Parathyroid adenoma (tissue), 2 donors: ENCODE results near the gene HMCN1.

Experiments
- H2AFZ ChIP-seq: fragments of 300-600 bp; sonication (generic); one replicate; pipeline ENCODE4 v1.7.0; 2017; ENCODE audit warnings: antibody characterized with exemption, mild to moderate bottlenecking
- H3K27ac ChIP-seq: fragments of 300-600 bp; sonication (generic); one replicate; pipeline ENCODE4 v1.7.0; 2017
- H3K27me3 ChIP-seq: fragments of 300-600 bp; sonication (generic); one replicate; pipeline ENCODE4 v1.7.0; 2017; ENCODE audit warnings: low read length; ENCODE audit not compliant: control insufficient read depth, insufficient read depth
- H3K36me3 ChIP-seq: fragments of 300-600 bp; sonication (generic); one replicate; pipeline ENCODE4 v1.7.0; 2017; ENCODE audit warnings: low read length; ENCODE audit not compliant: control insufficient read depth, insufficient read depth
- H3K4me1 ChIP-seq: fragments of 300-600 bp; sonication (generic); one replicate; pipeline ENCODE4 v1.7.0; 2017; ENCODE audit warnings: control low read depth
- H3K4me2 ChIP-seq: fragments of 300-600 bp; sonication (generic); one replicate; pipeline ENCODE4 v1.7.0; 2017; ENCODE audit warnings: low read length
- H3K4me3 ChIP-seq: fragments of 300-600 bp; sonication (generic); one replicate; pipeline ENCODE4 v1.7.0; 2017; ENCODE audit warnings: low read depth, low read length
- H3K79me2 ChIP-seq: fragments of 300-600 bp; sonication (generic); one replicate; pipeline ENCODE4 v1.7.0; 2017; ENCODE audit warnings: control low read depth
- H3K9ac ChIP-seq: fragments of 300-600 bp; sonication (generic); one replicate; pipeline ENCODE4 v1.7.0; 2017; ENCODE audit warnings: mild to moderate bottlenecking
- H3K9me3 ChIP-seq: fragments of 300-600 bp; sonication (generic); one replicate; pipeline ENCODE4 v1.7.0; 2017; ENCODE audit warnings: low read length; ENCODE audit not compliant: control insufficient read depth
- TF ChIP-seq, protein P1 (sequence below): fragments of 300-600 bp; sonication (generic); IDR thresholded peaks from one replicate; pipeline ENCODE4 v1.7.0; 2017; ENCODE audit warnings: antibody characterized with exemption, mild to moderate bottlenecking
- donor health status: primary hyperparathyroidism.

Gene HMCN1

DNA sequence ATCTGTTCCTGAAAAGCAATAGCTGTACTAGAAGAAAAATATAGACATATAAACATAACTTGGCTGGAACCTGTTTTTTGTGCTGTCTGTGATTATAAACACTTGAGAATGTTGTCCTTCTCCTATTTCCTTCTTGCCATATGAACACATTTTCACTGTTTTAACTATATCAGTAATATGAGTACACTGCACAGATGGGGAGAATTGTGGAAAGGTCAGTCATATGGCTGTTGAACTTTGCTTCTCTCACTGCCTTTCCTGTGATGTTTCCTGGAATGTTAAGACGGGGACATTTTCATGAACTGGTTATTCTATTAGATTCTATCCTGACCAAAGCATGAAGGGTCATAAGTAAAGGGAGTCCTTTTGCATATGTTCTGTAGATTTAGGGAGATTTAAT is 24.9 kb downstream of the HMCN1 start:
- Histone ChIP-seq H3K36me3 (no peaks in the 10 kb centered on the region), H3K4me2 (no peak overlapping the region), H3K27me3 (no peaks in the 10 kb centered on the region), H3K4me1 (no peaks in the 10 kb centered on the region), H3K27ac (no peak overlapping the region), H3K4me3 (no peak overlapping the region), H3K9me3 (no peaks in the 10 kb centered on the region), H2AFZ (no peak overlapping the region), H3K79me2 (no peaks in the 10 kb centered on the region), H3K9ac (no peak overlapping the region)
- TF ChIP-seq, protein P1, sequence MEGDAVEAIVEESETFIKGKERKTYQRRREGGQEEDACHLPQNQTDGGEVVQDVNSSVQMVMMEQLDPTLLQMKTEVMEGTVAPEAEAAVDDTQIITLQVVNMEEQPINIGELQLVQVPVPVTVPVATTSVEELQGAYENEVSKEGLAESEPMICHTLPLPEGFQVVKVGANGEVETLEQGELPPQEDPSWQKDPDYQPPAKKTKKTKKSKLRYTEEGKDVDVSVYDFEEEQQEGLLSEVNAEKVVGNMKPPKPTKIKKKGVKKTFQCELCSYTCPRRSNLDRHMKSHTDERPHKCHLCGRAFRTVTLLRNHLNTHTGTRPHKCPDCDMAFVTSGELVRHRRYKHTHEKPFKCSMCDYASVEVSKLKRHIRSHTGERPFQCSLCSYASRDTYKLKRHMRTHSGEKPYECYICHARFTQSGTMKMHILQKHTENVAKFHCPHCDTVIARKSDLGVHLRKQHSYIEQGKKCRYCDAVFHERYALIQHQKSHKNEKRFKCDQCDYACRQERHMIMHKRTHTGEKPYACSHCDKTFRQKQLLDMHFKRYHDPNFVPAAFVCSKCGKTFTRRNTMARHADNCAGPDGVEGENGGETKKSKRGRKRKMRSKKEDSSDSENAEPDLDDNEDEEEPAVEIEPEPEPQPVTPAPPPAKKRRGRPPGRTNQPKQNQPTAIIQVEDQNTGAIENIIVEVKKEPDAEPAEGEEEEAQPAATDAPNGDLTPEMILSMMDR, result no peak

DNA sequence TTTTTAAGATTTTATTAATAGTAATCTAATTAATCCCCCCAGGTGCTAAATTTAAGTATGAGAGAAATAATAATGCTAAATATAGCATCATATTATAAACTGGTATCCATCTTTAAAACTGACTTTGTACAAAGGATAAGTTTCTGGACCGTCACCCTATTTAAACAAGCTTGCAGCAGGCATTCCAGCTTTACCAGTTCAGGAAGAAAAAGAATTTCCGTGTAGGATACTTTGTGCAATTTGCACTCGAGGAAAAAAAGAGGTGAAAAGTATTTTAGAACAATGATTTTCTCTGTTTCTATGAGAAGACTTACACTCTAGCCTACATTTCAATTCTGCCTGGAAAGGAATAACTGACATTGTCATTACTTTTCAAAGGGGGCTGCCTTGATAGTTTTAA is 27.6 kb downstream of the HMCN1 start:
- no peaks in the 10 kb centered on the region for H3K9me3 ChIP-seq
- H2AFZ ChIP-seq, result no peak overlapping the region
- H3K27me3 ChIP-seq, result no peaks in the 10 kb centered on the region
- no peak overlapping the region for H3K9ac ChIP-seq
- no peak overlapping the region for H3K27ac ChIP-seq
- no peaks in the 10 kb centered on the region for H3K36me3 ChIP-seq
- H3K79me2 ChIP-seq, result no peaks in the 10 kb centered on the region
- H3K4me1 ChIP-seq, result no peaks in the 10 kb centered on the region
- H3K4me2 ChIP-seq, result no peak overlapping the region
- TF ChIP-seq, protein P1, result no peak
- H3K4me3 ChIP-seq, result no peak overlapping the region

DNA sequence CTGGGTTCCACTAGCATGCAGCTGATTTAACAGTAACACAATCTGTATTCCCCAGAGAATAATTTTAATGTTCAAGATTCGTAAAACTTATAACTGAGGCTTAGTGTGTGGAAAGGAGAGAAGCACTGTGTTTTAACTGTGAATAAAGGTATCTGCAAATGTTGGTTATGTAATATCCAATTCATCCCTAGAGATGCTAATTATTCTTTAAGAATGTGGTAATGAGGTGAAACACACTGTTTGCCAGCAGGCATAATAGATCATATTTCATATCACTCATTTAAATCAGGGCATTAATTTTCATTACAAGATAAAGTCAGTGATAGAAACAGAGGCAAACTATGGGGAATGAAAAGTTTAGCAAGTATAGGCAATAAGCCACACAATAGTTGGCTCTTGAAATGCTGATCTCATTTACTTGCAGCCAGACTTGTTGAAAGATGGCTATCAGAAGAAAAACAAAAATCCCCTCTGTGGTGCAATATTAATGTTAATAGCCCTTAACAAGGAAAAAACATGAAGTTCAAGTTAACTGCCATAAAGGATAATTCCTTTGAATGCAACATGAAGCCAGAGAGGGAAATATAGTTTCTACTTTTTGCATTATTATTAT is 33.4 kb downstream of the HMCN1 start:
- no peak overlapping the region for H3K4me2 ChIP-seq
- no peaks in the 10 kb centered on the region for H3K27me3 ChIP-seq
- no peaks in the 10 kb centered on the region for H3K36me3 ChIP-seq
- no peaks in the 10 kb centered on the region for H3K4me1 ChIP-seq
- no peak overlapping the region for H3K9ac ChIP-seq
- H3K79me2 ChIP-seq, result no peaks in the 10 kb centered on the region
- no peak overlapping the region for H2AFZ ChIP-seq
- no peak overlapping the region for H3K4me3 ChIP-seq
- TF ChIP-seq, protein P1, result no peak
- no peak overlapping the region for H3K27ac ChIP-seq
- no peaks in the 10 kb centered on the region for H3K9me3 ChIP-seq

DNA sequence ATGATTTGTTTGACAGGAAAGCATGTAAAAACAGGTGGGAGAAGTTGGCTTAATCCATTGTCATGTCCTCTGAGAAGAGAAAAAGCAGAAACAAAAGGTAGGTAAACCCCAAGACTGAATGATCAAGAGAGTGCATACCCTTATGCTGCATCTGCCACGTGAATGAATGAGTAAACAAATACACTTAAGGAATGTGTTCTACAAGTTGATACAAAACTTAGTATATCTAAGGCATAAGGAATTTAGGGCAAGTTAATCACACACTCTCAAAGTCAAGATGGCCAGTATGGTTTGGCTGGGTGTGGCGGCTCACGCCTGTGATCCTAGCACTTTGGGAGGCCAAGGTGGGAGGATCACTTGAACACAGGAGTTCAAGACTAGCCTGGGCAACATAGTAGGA is 34.2 kb downstream of the HMCN1 start:
- Histone ChIP-seq H3K27ac (no peak overlapping the region), H3K27me3 (no peaks in the 10 kb centered on the region), H3K4me2 (no peak overlapping the region), H3K79me2 (no peaks in the 10 kb centered on the region), H3K4me1 (no peaks in the 10 kb centered on the region), H3K9ac (no peak overlapping the region), H3K9me3 (no peaks in the 10 kb centered on the region), H3K36me3 (no peaks in the 10 kb centered on the region), H3K4me3 (no peak overlapping the region), H2AFZ (no peak overlapping the region)
- TF ChIP-seq, protein P1, result no peak

DNA sequence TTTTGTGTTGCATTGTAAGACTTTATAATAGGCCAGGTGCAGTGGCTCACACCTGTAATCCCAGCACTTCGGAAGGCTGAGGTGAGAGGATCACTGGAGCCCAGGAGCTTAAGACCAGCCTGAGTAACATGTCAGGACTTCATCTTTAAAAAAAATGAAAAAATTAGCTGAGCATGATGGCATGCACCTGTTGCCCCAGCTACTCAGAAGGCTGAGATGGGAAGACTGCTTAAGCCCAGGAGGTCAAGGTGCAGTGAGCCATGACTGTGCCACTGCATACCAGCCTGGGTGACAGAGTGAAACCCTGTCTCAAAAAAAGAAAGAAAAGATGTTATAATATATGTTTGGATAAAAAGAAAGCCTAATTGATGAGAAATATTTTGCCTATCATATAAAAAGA is 34.9 kb downstream of the HMCN1 start:
- H3K36me3 ChIP-seq, result no peaks in the 10 kb centered on the region
- no peak overlapping the region for H3K4me3 ChIP-seq
- no peak overlapping the region for H3K9ac ChIP-seq
- TF ChIP-seq, protein P1, result no peak
- no peak overlapping the region for H3K4me2 ChIP-seq
- no peaks in the 10 kb centered on the region for H3K9me3 ChIP-seq
- H3K79me2 ChIP-seq, result no peaks in the 10 kb centered on the region
- no peak overlapping the region for H2AFZ ChIP-seq
- no peaks in the 10 kb centered on the region for H3K27me3 ChIP-seq
- H3K4me1 ChIP-seq, result no peaks in the 10 kb centered on the region
- no peak overlapping the region for H3K27ac ChIP-seq
